ENCODE data around the gene MSMO1. TPM values are rescaled to one million over a fixed set of nuclear protein-coding genes. Genes with fewer than 3 reads are reported as not detected.
A peak's percentile ranks its signal among the peaks of the same experiment; 100 is the strongest.

MSMO1 gene
- total RNA-seq, 2 donors from 2014 or later, result 59.1 to 60.2 TPM

- Mint-ChIP-seq H3K4me3 (no peak within 1 kb of the TSS), H3K4me1 (ENCODE audit: low read depth in 2 of 2) (no peaks in the 10 kb centered on the region), H3K36me3 (no peaks in the 10 kb centered on the region), H3K27ac (no peak within 1 kb of the TSS), H3K9me3 (no peaks in the 10 kb centered on the region), H3K27me3 (peaks cover 41 to 68% of the 10 kb centered on the region in 2 donors)
- peak; percentile 63 for DNase-seq (ENCODE audit: low spot score)
- peak; percentile 91 to 92 for ATAC-seq
Measured at GRCh38 chr4:165378745-165379677, 51.5 kb downstream of the MSMO1 start, which contains the start of gene CPE. TSS of gene CPE (plus strand) at chr4:165379008. CDS start at chr4:165379222, 214 bp downstream.

- peaks cover 35 to 61% of the 10 kb centered on the region in 2 donors for H3K27me3 Mint-ChIP-seq
- no peak overlapping the region for H3K27ac Mint-ChIP-seq
- no peaks in the 10 kb centered on the region for H3K4me1 Mint-ChIP-seq (ENCODE audit: low read depth in 2 of 2)
- no peaks in the 10 kb centered on the region for H3K36me3 Mint-ChIP-seq
- no peaks in the 10 kb centered on the region for H3K9me3 Mint-ChIP-seq
- ATAC-seq (no peak), DNase-seq (ENCODE audit: low spot score) (no peak)
- H3K4me3 Mint-ChIP-seq, result no peak overlapping the region
Measured at GRCh38 chr4:165379678-165380064, 52.2 kb downstream of the MSMO1 start.

GRCh38 chr4:165380805-165381204 is 53.3 kb downstream of the MSMO1 start:
- peaks cover 31 to 50% of the 10 kb centered on the region in 2 donors for H3K27me3 Mint-ChIP-seq
- no peaks in the 10 kb centered on the region for H3K9me3 Mint-ChIP-seq

GRCh38 chr4:165381821-165382373 is 54.4 kb downstream of the MSMO1 start:
- no peak for DNase-seq (ENCODE audit: low spot score)
- Mint-ChIP-seq H3K27ac (no peak overlapping the region), H3K9me3 (no peaks in the 10 kb centered on the region), H3K4me1 (ENCODE audit: low read depth in 2 of 2) (no peaks in the 10 kb centered on the region), H3K4me3 (no peak overlapping the region), H3K36me3 (no peaks in the 10 kb centered on the region), H3K27me3 (peaks cover 32 to 40% of the 10 kb centered on the region in 2 donors)
- ATAC-seq, result no peak

More at GRCh38 chr4:165380805-165381204, 53.3 kb downstream of the MSMO1 start:
- no peak overlapping the region for H3K27ac Mint-ChIP-seq
- no peaks in the 10 kb centered on the region for H3K36me3 Mint-ChIP-seq
- DNase-seq (ENCODE audit: low spot score) (no peak), ATAC-seq (no peak)
- H3K4me1 Mint-ChIP-seq (ENCODE audit: low read depth in 2 of 2), result no peaks in the 10 kb centered on the region
- H3K4me3 Mint-ChIP-seq, result no peak overlapping the region

GRCh38 chr4:165382640-165383039 is 55.2 kb downstream of the MSMO1 start:
- no peaks in the 10 kb centered on the region for H3K36me3 Mint-ChIP-seq
- no peak overlapping the region for H3K27ac Mint-ChIP-seq
- H3K4me3 Mint-ChIP-seq, result no peak overlapping the region
- H3K27me3 Mint-ChIP-seq, result peaks cover 33 to 40% of the 10 kb centered on the region in 2 donors
- H3K9me3 Mint-ChIP-seq, result no peaks in the 10 kb centered on the region
- ATAC-seq (no peak), DNase-seq (ENCODE audit: low spot score) (no peak)
- H3K4me1 Mint-ChIP-seq (ENCODE audit: low read depth in 2 of 2), result no peaks in the 10 kb centered on the region

- no peak for DNase-seq (ENCODE audit: low spot score)
- Mint-ChIP-seq H3K27ac (no peak overlapping the region), H3K27me3 (peaks cover 35 to 41% of the 10 kb centered on the region in 2 donors), H3K36me3 (no peaks in the 10 kb centered on the region), H3K4me3 (no peak overlapping the region), H3K4me1 (ENCODE audit: low read depth in 2 of 2) (no peaks in the 10 kb centered on the region), H3K9me3 (no peaks in the 10 kb centered on the region)
- no peak for ATAC-seq
Measured at GRCh38 chr4:165383591-165384073, 56.2 kb downstream of the MSMO1 start.

- no peak for DNase-seq (ENCODE audit: low spot score)
- no peaks in the 10 kb centered on the region for H3K36me3 Mint-ChIP-seq
- no peak for ATAC-seq
- H3K4me3 Mint-ChIP-seq, result no peak overlapping the region
- no peaks in the 10 kb centered on the region for H3K9me3 Mint-ChIP-seq
- H3K27me3 Mint-ChIP-seq, result peaks cover 32 to 45% of the 10 kb centered on the region in 2 donors
- H3K4me1 Mint-ChIP-seq (ENCODE audit: low read depth in 2 of 2), result no peaks in the 10 kb centered on the region
- H3K27ac Mint-ChIP-seq, result no peak overlapping the region
Measured at GRCh38 chr4:165384186-165384585, 56.7 kb downstream of the MSMO1 start.

GRCh38 chr4:165384598-165384997 is 57.1 kb downstream of the MSMO1 start:
- H3K36me3 Mint-ChIP-seq, result no peaks in the 10 kb centered on the region
- no peaks in the 10 kb centered on the region for H3K9me3 Mint-ChIP-seq
- H3K27ac Mint-ChIP-seq, result no peak overlapping the region
- DNase-seq (ENCODE audit: low spot score), result no peak
- peaks cover 32 to 45% of the 10 kb centered on the region in 2 donors for H3K27me3 Mint-ChIP-seq
- no peak overlapping the region for H3K4me3 Mint-ChIP-seq
- H3K4me1 Mint-ChIP-seq (ENCODE audit: low read depth in 2 of 2), result no peaks in the 10 kb centered on the region
- no peak for ATAC-seq

- no peaks in the 10 kb centered on the region for H3K4me1 Mint-ChIP-seq (ENCODE audit: low read depth in 2 of 2)
- H3K27me3 Mint-ChIP-seq, result peaks cover 30 to 44% of the 10 kb centered on the region in 2 donors
- no peaks in the 10 kb centered on the region for H3K36me3 Mint-ChIP-seq
- H3K4me3 Mint-ChIP-seq, result no peak overlapping the region
- H3K27ac Mint-ChIP-seq, result no peak overlapping the region
- ATAC-seq (no peak), DNase-seq (ENCODE audit: low spot score) (no peak)
- H3K9me3 Mint-ChIP-seq, result no peaks in the 10 kb centered on the region
Measured at GRCh38 chr4:165385126-165385525, 57.7 kb downstream of the MSMO1 start.

- no peak overlapping the region for H3K27ac Mint-ChIP-seq
- no peaks in the 10 kb centered on the region for H3K4me1 Mint-ChIP-seq (ENCODE audit: low read depth in 2 of 2)
- ATAC-seq, result no peak
- H3K4me3 Mint-ChIP-seq, result no peak overlapping the region
- no peaks in the 10 kb centered on the region for H3K36me3 Mint-ChIP-seq
- no peak for DNase-seq (ENCODE audit: low spot score)
- no peaks in the 10 kb centered on the region for H3K9me3 Mint-ChIP-seq
- H3K27me3 Mint-ChIP-seq, result peaks cover 32 to 36% of the 10 kb centered on the region in 2 donors
Measured at GRCh38 chr4:165386328-165386727, 58.9 kb downstream of the MSMO1 start.

GRCh38 chr4:165388756-165389155 is 61.3 kb downstream of the MSMO1 start:
- no peak for ATAC-seq
- H3K9me3 Mint-ChIP-seq, result no peaks in the 10 kb centered on the region
- no peak for DNase-seq (ENCODE audit: low spot score)
- no peaks in the 10 kb centered on the region for H3K4me1 Mint-ChIP-seq (ENCODE audit: low read depth in 2 of 2)
- no peak overlapping the region for H3K4me3 Mint-ChIP-seq
- no peaks in the 10 kb centered on the region for H3K36me3 Mint-ChIP-seq
- H3K27ac Mint-ChIP-seq, result no peak overlapping the region
- H3K27me3 Mint-ChIP-seq, result peaks cover 26 to 27% of the 10 kb centered on the region in 2 donors

All from natural killer cell treated with Interleukin-12 subunit alpha and Interleukin-12 subunit beta and Interleukin-15 and Interleukin-18, amount 100 ng/mL, for 72 hours (primary cell).